ENCODE measurements around the gene P3H3.
A peak's percentile ranks its signal among the peaks of the same experiment; 100 is the strongest.
"Not testable (repeated sequence)": the region's sequence is repeated elsewhere in the genome, so short reads cannot be mapped to it uniquely, and the experiment has no call there.

The P3H3 gene

DNA sequence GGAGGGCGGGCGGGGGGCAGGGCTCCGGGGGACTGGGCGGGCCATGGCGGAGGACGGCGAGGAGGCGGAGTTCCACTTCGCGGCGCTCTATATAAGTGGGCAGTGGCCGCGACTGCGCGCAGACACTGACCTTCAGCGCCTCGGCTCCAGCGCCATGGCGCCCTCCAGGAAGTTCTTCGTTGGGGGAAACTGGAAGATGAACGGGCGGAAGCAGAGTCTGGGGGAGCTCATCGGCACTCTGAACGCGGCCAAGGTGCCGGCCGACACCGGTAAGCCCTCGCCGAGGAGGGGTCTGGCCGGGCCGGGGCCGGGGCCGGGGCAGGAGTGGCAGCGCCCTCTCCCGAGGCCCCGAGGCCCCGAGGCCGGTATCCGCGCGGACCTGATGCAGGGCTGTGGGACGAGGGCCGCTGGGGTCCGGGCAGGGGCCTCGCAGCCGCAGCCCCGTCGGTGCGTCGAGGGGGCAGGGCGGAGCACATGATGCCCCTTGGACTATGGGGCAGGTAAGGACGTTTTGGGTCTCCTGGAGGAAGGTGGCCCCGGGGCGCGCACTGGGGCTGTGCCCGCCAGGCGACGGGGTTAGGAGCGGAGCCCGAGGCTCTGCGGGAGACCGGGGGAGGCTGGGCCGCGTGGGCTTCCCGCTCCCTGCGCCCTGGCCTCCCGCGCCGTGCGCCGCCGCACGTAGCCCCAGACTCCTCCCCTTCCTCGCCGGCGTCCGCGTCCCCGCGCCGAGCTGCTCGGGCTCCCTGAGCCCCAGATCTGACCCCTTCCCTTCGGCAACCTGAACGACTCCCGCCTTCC is 39.4 kb downstream of the P3H3 start, which contains the start of gene TPI1:
Gene TPI1, plus strand, starts transcription at position 119 of the 798 bp plus-strand sequence. Its CDS starts 36 bp downstream, at position 155.
- peak; percentile 95 for DNase-seq (ENCODE audit: low spot score)
- TF ChIP-seq, protein P1, sequence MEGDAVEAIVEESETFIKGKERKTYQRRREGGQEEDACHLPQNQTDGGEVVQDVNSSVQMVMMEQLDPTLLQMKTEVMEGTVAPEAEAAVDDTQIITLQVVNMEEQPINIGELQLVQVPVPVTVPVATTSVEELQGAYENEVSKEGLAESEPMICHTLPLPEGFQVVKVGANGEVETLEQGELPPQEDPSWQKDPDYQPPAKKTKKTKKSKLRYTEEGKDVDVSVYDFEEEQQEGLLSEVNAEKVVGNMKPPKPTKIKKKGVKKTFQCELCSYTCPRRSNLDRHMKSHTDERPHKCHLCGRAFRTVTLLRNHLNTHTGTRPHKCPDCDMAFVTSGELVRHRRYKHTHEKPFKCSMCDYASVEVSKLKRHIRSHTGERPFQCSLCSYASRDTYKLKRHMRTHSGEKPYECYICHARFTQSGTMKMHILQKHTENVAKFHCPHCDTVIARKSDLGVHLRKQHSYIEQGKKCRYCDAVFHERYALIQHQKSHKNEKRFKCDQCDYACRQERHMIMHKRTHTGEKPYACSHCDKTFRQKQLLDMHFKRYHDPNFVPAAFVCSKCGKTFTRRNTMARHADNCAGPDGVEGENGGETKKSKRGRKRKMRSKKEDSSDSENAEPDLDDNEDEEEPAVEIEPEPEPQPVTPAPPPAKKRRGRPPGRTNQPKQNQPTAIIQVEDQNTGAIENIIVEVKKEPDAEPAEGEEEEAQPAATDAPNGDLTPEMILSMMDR (IDR thresholded peaks at IDR 0.05; ENCODE audit: extremely low read depth, missing control alignments) = no peak

DNA sequence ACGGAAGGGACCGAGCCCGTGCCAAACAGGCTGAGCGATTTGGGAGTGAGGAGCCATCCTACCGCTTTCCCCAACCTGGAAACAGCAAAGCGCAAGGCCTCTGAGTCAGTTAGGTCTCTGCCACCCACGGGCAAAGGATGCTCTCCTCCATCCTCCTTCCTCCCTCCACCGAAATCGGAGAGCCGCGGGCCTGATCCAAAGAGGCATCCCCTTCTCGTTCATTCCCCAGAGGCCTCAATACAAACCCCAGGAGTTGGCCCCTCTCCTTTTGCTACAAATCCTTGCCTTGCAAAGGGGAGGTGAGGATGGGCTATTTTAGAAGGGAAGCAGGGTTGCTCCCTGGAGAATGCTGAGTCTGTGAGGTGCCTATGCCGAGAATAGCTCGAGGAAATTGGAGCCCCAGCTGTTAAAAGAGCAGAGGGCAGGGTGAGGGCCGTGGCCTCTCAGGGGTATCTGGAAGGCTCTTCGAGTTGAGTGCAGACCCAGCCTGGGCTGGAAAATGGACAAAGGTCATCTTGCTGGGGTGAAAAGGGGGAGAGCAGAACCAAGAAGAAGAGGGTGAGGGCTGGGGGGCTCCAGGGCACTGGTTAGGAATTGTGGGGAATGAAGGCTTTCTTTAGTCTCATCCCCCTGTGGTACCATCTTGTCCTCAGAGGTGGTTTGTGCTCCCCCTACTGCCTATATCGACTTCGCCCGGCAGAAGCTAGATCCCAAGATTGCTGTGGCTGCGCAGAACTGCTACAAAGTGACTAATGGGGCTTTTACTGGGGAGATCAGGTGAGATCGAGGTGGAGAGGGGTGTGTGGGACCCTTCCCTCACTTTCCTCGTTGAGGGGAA is 40.2 kb downstream of the P3H3 start:
- TF ChIP-seq, protein P1 (IDR thresholded peaks at IDR 0.05; ENCODE audit: extremely low read depth, missing control alignments) = no peak
- no peak for DNase-seq (ENCODE audit: low spot score)

DNA sequence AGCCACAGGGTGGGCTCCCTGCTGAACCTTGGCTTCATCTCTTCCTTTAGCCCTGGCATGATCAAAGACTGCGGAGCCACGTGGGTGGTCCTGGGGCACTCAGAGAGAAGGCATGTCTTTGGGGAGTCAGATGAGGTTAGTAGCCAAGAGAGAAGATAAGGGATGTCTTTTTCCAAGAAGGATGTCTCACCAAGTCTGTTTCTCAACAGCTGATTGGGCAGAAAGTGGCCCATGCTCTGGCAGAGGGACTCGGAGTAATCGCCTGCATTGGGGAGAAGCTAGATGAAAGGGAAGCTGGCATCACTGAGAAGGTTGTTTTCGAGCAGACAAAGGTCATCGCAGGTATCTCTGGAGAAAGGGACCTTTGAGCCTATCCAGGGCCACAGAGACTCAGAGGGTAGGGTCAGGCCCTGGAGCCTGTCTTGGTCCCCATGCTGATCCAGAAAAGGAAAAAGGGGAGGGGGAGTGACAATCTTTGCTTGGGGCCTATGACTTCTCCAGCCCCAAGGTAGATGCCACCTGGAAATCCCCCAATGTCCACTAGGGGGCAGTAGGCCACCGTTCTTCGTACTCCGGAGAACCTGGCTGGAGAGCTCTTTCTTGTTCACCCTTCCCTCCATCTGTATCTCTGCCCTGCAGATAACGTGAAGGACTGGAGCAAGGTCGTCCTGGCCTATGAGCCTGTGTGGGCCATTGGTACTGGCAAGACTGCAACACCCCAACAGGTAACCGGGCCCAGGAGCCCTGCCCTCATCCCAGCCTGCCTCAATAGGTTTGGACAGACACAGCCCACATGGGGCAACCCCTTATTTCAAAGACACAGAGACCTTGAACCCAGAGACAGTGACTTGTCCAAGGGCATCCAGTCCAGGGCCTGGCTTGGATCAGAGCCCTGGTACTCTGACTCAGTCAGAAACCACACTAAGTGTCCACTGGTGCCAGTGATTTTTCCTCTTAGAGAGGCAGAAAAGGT is 41.1 kb downstream of the P3H3 start:
- TF ChIP-seq, protein P1 (IDR thresholded peaks at IDR 0.05; ENCODE audit: extremely low read depth, missing control alignments) = peak; percentile 74
- DNase-seq (ENCODE audit: low spot score) = peak; percentile 83

DNA sequence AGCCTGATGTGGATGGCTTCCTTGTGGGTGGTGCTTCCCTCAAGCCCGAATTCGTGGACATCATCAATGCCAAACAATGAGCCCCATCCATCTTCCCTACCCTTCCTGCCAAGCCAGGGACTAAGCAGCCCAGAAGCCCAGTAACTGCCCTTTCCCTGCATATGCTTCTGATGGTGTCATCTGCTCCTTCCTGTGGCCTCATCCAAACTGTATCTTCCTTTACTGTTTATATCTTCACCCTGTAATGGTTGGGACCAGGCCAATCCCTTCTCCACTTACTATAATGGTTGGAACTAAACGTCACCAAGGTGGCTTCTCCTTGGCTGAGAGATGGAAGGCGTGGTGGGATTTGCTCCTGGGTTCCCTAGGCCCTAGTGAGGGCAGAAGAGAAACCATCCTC is 42.1 kb downstream of the P3H3 start:
- not testable (repeated sequence) for DNase-seq (ENCODE audit: low spot score)

DNA sequence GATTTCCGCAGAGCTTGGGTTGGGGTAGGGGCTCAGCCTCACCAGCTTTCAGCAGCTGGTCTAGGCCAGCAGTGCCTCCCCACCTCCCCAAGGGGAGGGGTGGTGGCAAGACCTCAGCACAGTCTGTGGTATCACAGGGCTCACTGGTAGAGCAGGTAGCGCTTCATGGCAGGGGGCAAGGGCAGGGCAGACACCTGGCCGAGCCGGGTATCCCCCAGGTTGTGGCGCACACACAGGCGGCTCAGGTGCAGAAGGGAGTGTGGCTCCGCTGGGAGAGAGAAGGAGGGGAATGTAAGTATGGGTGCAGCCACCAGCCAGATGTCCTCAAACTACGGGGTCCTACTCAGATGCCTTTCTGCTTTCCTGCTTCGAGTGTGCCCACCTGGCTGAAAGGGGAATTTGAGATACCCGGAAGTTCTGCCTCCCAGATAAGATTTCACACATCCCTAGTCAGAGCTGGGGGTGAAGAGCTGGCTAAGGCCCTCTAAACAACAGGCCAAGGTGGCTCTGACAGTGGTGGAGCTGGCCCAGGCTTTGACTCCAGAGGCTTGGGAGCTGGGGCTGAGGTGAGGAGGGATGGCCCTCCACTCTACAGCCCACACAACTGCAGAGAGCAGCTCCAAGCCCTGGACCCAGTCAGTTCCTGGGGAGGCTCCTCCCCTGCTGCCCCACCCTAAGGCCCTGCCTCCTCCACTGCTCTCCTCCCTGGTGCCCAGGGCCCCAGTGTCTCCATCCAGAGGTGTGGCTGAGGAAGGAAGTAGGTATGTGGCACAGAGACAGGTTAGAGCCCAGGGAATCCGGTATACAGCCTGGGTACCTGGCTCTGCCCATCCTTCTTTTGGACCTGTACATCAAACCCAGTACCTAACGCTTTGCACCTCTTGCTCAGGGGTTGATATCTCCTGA is 43.1 kb downstream of the P3H3 start:
- TF ChIP-seq, protein P1 (IDR thresholded peaks at IDR 0.05; ENCODE audit: extremely low read depth, missing control alignments) = no peak
- peak; percentile 57 for DNase-seq (ENCODE audit: low spot score)

DNA sequence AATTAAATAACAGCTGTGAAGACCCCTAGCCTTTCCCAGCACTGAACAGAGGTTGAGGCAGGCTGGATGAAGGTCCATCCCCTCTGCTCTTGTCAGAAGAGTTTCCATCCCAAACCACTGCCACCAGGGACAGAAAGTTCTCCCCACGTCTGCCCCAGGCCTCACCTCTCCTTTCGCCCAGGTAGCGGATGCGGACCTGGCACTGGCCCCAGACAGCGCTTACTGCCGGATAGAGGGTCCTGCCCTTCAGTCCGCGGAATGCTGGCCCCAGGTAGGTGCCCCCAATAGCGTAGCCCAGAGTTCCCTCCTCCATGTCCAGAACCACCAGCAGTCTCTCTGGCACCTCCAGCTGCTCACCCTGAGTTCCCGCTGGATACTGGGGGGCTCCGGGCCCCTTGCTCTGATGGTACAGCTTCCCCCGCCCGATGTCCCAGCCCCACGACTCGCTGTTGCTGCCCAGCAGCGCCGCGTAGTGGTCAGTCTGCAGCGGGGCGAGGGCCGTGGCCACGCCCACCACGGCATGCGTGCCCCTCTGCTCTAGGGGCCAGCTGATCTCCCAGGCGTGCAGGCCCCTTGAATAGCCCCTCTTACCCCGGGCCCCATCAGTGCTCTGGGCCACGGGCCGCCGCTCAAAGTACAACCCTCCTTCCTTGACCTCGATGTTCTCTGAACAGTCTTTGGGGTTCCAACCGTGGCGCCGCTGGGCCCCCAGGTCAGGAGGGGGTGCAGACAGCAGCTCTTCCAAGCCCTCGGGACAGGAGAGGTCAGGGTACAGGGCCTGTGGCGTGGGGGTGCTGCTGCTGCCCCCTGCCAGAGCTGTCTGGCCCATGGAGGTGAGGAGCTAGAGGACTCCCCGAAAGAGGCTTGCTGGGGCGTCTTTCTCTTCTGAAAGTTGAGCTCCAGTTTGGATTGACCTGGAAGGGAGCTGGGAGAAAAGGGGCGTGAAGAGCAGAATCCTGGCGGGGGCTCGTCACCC is 44.2 kb downstream of the P3H3 start:
- DNase-seq (ENCODE audit: low spot score) = peak; percentile 89
- TF ChIP-seq, protein P1 (IDR thresholded peaks at IDR 0.05; ENCODE audit: extremely low read depth, missing control alignments) = peak; percentile 100

Data from GM20000 (cell line).